Stimulated activated CD4-positive, alpha-beta T cell treated with anti-CD3 and anti-CD28 coated beads, Interleukin-2, amount 100 ng/mL, for 4 hours (primary cell): ENCODE measurements around the gene COL17A1.

Source experiments
- DNase-seq: peaks from one replicate; pipeline ENCODE4 v3.0.0-alpha.2; 2020; ENCODE audit warnings: low read depth

Gene COL17A1

GRCh38 chr10:104096692-104097091 is 11.0 kb upstream of the COL17A1 start:
- DNase-seq = no peak

GRCh38 chr10:104092749-104093148 is 7.1 kb upstream of the COL17A1 start:
- DNase-seq = no peak

GRCh38 chr10:104090611-104091010 is 4.9 kb upstream of the COL17A1 start:
- no peak for DNase-seq

GRCh38 chr10:104089621-104090020 is 3.9 kb upstream of the COL17A1 start:
- no peak for DNase-seq

- no peak for DNase-seq
Observed at GRCh38 chr10:104088239-104088638, 2.6 kb upstream of the COL17A1 start.

- no peak for DNase-seq
Observed at GRCh38 chr10:104084482-104085142, 1.1 kb downstream of the COL17A1 start.

- no peak for DNase-seq
Observed at GRCh38 chr10:104081998-104082397, 3.7 kb downstream of the COL17A1 start.

GRCh38 chr10:104080762-104081161 is 4.9 kb downstream of the COL17A1 start:
- DNase-seq = no peak

- no peak for DNase-seq
Observed at GRCh38 chr10:104077663-104078151, 8.0 kb downstream of the COL17A1 start.

- DNase-seq = no peak
Observed at GRCh38 chr10:104077247-104077646, 8.4 kb downstream of the COL17A1 start.

- no peak for DNase-seq
Observed at GRCh38 chr10:104076743-104077160, 8.9 kb downstream of the COL17A1 start.

GRCh38 chr10:104074505-104074904 is 11.2 kb downstream of the COL17A1 start:
- no peak for DNase-seq

- DNase-seq = no peak
Observed at GRCh38 chr10:104072786-104073185, 12.9 kb downstream of the COL17A1 start.

- DNase-seq = no peak
Observed at GRCh38 chr10:104069613-104070012, 16.1 kb downstream of the COL17A1 start.

GRCh38 chr10:104067525-104067924 is 18.2 kb downstream of the COL17A1 start:
- DNase-seq = no peak

GRCh38 chr10:104066945-104067344 is 18.7 kb downstream of the COL17A1 start:
- DNase-seq = no peak

- DNase-seq = no peak
Observed at GRCh38 chr10:104065748-104066147, 19.9 kb downstream of the COL17A1 start.

- no peak for DNase-seq
Observed at GRCh38 chr10:104061196-104061595, 24.5 kb downstream of the COL17A1 start.

- no peak for DNase-seq
Observed at GRCh38 chr10:104059364-104059763, 26.3 kb downstream of the COL17A1 start.

- no peak for DNase-seq
Observed at GRCh38 chr10:104057717-104058116, 28.0 kb downstream of the COL17A1 start.

- no peak for DNase-seq
Observed at GRCh38 chr10:104056619-104057273, 28.9 kb downstream of the COL17A1 start.

GRCh38 chr10:104054430-104054829 is 31.2 kb downstream of the COL17A1 start:
- no peak for DNase-seq

GRCh38 chr10:104053201-104053600 is 32.5 kb downstream of the COL17A1 start:
- no peak for DNase-seq

- DNase-seq = no peak
Observed at GRCh38 chr10:104052431-104052830, 33.2 kb downstream of the COL17A1 start.
